ENCODE data around the gene APOM.

Gene APOM

DNA sequence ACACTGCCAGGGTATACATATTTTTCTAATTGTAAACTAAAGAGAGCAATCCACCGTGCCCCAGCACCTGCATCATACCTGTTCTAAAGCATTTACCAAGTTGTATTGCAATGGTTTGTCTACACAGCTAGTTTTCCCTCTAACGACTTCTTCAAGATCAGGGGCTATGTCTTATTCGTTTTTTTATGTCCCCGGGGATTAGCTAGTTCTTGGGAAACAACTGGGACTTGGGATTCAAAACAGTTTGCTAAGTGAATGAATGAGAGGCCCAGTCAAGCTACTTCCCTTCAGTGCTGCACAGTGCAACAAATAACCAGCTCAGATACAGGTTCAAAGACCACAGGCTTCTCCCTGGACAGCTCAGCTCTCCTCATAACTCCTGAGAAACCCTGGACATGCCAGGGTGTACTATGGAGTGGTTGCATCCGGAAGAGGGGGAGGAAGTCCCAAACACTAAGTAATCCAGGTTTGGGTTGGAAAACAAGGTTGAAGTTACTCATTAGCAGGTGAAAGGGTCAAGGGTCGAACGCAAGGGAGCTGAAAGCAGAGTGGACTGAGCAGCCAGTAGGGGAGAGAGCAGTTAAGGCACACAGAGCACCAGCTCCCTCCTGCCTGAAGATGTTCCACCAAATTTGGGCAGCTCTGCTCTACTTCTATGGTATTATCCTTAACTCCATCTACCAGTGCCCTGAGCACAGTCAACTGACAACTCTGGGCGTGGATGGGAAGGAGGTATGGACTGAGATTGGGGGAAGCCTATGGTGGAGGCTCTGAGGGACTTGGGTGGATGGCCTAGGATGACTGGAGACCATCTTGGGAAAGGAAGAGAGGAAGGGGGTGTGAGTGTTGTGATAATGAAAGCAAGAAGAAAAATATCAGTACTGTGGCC, at the start of gene APOM:
APOM (plus strand) TSS at position 546 of the 889 bp plus-strand sequence; CDS start at position 619, 73 bp downstream.
- no peak for FAIRE-seq

GRCh38 chr6:31607317-31607716, 48.4 kb upstream of the APOM start:
- no peak for FAIRE-seq

GRCh38 chr6:31609519-31610406, 45.9 kb upstream of the APOM start:
- FAIRE-seq = no peak

DNA sequence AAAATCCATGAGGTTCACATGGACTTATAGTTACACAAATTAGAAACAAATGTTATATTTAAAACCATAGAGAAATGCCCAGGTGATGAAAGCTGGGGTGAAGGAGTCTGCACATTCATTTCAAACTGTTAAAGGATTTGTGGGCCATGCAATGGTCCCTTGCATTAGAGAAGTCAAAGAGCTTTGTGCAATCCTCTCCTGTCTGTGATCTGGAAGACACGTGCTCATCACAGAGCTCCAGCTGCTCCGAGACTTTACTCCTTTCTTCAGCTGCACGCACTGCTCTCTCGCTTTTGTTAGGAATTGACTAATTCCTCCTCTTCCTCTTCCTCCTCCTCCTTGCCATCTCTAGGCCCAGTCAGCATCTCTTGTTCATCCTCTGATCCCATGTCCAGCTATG, 44.7 kb upstream of the APOM start:
- no peak for FAIRE-seq

DNA sequence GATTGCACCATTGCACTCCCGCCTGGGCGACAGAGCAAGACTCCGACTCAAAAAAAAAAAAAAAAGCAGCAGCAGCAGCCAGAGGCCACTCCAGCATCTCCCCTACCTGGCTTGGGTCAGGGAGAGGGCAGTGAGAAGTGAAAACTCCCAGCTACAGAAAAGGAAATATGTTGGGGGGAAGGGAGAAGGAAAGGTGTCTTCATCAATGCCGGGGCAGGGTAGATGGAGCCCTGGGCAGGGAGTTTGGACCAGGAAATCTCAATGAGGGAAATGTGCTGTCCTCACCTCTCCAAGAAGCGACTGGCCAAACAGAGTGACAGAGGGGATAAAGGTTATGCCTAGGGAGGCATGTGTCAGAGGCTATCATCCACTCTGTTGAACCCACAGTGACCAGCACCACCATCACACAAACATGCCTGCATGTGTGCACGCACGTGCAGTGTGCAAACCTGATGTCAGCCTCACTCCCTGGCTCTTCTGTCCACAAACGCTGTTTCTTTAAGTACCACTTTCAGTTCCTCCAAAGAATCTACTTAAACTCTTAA, 41.5 kb upstream of the APOM start:
- FAIRE-seq = no peak

GRCh38 chr6:31614684-31615578, 40.8 kb upstream of the APOM start, which contains the start of gene AIF1:
TSS of gene AIF1 (plus strand) at chr6:31615234. CDS start at chr6:31615330, 96 bp downstream.
- FAIRE-seq = no peak

DNA sequence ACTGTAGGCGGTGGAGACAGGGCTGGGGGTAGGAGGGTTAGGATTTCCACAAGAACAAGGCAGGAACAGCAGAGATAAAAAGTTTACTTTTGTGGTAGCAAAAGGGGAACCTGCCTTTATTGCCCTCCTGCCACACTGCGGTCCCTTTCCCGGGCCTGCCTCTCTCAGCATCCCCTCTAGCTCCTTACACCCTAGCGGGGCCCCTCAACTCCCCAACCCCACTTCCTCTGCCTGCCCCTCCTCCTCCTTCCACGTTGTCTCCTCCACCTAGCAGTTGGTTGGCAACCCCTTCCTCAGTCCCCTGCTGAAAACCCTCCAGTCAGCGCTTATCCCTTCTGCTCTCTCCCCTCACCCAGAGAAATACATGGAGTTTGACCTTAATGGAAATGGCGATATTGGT, 39.9 kb upstream of the APOM start:
- no peak for FAIRE-seq

GRCh38 chr6:31617010-31617409, 38.7 kb upstream of the APOM start:
- FAIRE-seq = no peak

DNA sequence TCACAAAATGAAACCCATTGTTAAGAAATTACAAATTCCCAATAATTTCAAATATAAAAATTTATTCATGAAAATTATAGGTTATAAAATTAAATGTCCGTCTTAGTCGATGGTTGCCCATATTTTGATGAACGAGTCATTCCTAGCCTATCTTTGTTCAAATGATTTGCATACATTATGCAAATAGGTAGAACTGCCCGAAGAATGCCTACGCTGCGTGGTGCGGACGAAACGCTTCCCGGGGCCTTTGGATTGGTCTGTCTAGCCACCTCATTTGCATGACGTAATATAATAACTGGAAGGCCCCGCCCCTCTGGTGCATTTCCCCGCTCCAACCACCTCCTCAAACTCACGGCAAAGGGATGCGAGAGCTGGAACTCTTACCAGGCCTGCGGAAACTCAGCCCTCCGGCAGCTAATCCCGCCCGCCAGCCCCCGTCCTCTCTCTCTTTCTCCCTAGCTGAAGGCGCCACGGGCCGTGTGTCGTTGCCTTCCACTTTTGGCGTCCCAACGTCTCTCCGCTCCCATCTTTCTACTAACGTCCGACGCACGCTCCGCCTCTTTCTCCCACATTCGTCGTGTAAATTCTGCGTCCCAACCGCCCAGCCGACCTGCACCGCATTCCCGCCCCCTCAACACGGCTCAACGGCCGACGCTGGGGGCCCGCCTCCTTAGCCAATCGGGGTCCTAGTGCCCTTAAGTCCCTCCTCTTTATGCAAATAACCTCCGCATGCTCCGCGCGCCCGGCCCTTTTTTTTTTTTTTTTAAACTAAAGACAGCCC, 35.7 kb upstream of the APOM start:
- FAIRE-seq = peak; percentile 47

GRCh38 chr6:31620586-31621319, 34.9 kb upstream of the APOM start, which contains the start of gene PRRC2A:
TSS of gene PRRC2A (plus strand) at chr6:31620715. CDS start at chr6:31622790, 2,075 bp downstream.
- no peak for FAIRE-seq

DNA sequence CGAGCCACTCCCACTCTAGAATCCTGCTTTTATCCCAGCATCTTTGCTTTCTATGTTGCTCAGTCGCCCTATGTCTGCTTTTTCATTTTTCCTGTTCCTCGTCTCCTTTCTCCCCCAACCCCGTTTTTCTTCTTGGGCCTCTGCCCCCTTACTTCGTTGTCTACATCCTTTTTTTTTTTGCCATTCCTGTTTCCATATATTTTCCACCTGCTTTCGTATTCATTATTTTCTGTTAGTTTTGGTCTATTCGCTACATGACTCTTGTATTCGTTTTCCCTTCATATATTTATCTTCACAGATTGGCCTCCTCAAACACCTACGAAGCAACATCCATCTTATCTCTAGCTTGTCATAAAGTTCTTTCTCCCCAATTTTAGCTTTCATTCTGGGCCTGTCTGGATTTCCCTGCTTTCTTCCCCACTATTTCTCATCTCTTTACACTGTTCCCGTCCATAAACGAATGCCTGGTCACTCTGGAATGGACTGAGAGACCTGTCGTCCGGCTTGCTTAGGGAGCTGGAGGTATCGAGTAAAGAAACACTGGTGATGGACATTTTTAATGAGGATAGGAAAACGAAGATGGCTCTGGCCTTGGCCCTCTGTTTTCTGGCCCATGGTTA, 34.3 kb upstream of the APOM start:
- no peak for FAIRE-seq

DNA sequence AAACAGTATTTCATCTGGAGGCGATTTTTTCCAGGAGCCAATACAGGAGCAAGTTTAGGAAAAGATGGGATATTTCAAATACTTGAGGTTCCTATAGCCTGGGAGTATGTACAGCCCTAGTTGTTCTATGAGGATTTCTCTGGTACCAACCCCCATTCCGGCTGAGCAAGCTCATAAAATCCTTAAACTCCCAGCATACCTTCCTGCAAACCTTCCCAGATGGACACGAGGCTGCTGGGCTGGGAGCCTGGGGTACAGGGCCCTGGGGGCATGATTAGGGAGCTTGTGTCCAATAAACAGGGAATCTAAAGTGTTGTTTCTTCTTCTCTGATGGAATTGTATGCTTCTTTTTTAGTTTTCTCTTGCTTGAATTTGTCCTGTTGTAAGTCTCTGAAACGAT, 33.7 kb upstream of the APOM start:
- FAIRE-seq = no peak

GRCh38 chr6:31622684-31623091, 33.0 kb upstream of the APOM start:
- FAIRE-seq = no peak

- no peak for FAIRE-seq
Observed at GRCh38 chr6:31624070-31624469, 31.6 kb upstream of the APOM start.

DNA sequence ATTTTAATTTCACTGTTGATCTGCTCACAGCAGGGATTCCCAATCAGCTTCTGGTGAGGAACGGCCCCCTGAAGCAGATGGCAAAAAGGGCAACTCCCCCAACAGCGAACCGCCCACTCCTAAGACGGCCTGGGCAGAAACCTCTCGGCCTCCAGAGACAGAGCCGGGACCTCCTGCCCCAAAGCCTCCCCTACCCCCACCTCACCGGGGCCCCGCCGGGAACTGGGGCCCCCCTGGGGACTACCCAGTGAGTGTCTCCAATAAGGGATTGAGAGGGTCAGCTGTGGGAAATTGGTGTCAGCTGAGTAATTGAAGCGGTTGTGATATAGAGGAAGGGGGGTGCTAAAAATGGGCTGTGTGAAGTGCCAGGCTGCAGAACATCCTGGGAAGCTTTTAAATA, 28.7 kb upstream of the APOM start:
- no peak for FAIRE-seq

- no peak for FAIRE-seq
Observed at GRCh38 chr6:31627690-31628287, 27.9 kb upstream of the APOM start.

GRCh38 chr6:31629014-31629413, 26.7 kb upstream of the APOM start:
- no peak for FAIRE-seq

DNA sequence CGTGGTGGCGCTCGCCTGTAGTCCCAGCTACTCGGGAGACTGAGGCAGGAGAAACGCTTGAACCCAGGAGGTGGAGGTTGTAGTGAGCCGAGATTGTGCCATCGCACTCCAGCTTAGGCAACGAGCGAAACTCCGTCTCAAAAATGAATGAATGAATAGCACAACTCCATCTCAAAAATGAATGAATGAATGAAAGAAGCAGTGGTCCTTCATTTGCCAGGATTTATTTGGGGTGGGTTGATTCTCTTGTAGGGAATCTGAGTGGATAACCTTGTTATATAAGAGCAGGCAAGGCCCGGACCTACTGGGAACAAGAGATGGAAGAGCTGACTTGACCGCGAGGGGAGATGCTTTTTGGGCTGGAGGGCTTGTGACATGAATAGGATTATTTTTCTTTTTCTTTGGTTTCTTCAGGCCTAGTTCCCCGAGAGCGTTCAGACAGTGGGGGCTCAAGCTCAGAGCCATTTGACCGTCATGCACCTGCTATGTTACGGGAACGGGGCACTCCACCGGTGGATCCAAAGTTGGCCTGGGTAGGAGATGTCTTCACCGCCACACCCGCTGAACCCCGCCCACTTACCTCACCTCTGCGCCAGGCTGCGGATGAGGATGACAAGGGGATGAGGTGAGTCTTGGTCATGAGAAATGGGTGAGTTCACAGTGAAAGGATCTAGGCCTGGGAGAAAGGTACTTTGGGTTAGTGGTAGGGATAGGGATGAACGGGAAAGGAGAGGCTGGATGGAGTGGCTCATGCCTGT, 25.3 kb upstream of the APOM start:
- FAIRE-seq = no peak

DNA sequence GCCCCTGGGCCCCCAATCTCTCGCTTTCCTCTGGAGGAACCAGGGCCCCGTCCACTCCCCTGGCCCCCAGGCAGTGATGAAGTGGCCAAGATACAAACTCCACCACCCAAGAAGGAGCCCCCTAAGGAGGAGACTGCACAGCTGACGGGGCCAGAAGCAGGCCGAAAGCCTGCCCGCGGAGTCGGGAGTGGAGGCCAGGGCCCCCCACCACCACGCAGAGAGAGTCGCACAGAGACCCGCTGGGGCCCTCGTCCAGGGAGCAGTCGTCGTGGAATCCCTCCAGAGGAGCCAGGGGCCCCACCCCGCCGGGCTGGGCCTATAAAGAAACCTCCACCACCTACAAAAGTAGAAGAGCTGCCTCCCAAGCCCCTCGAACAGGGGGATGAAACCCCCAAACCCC, 24.5 kb upstream of the APOM start:
- FAIRE-seq = no peak

Data from colon (tissue), 2 donors.